Activated B cell treated with CpG ODN at 0.5 μM for 24 hours (primary cell): ENCODE data around the gene PA2G4. TPM values are rescaled to one million over a fixed set of nuclear protein-coding genes. Genes with fewer than 3 reads are reported as not detected.

Experiments
- ATAC-seq: fragments of 200-7000 bp; cut with Tn5 transposase; one replicate; pipeline ENCODE4 v1.10.0; 2021; ENCODE audit warnings: low read depth, mild to moderate bottlenecking, moderate library complexity
- CTCF ChIA-PET: fragments of 350-600 bp; sonication (Branson Sonifier 250); formaldehyde crosslinking; loops from one replicate; lab custom pipeline; 2021; ENCODE audit warnings: antibody characterized with exemption; lab: Charles Lee
- POLR2A ChIA-PET: fragments of 350-600 bp; sonication (Branson Sonifier 250); formaldehyde crosslinking; loops from one replicate; lab custom pipeline; 2021; ENCODE audit warnings: antibody characterized with exemption; lab: Charles Lee
- DNase-seq: peaks from one replicate; pipeline ENCODE4 v3.0.0; 2022
- H3K27ac Mint-ChIP-seq: one replicate; pipeline ENCODE4 v1.8.0; 2020; ENCODE audit warnings: mixed read lengths
- H3K27me3 Mint-ChIP-seq: one replicate; pipeline ENCODE4 v1.8.0; 2021; ENCODE audit warnings: mixed read lengths
- H3K36me3 Mint-ChIP-seq: one replicate; pipeline ENCODE4 v1.8.0; 2021; ENCODE audit warnings: low read depth, mixed read lengths
- H3K4me1 Mint-ChIP-seq: one replicate; pipeline ENCODE4 v1.8.0; 2021; ENCODE audit warnings: mixed read lengths
- H3K4me3 Mint-ChIP-seq: one replicate; pipeline ENCODE4 v1.8.0; 2020; ENCODE audit warnings: mild to moderate bottlenecking, mixed read lengths
- H3K9me3 Mint-ChIP-seq: one replicate; pipeline ENCODE4 v1.8.0; 2020; ENCODE audit warnings: mixed read lengths
- CTCF ChIP-seq: fragments of 200-600 bp; IDR thresholded peaks from one replicate; pipeline ENCODE4 v1.8.0; 2022; ENCODE audit warnings: antibody characterized with exemption, mild to moderate bottlenecking
- intact Hi-C: fragments of 100-400 bp; cut with micrococcal nuclease; formaldehyde crosslinking; loops from one replicate; pipeline ENCODE4 v1.15.1; 2024
- total RNA-seq: library from RNA; stranded (reverse); gene quantifications from 2 replicates; pipeline ENCODE4 v1.2.3, GENCODE V29; 2022

The PA2G4 gene
- total RNA-seq, 1 donor from 2014 or later: 137 TPM

GRCh38 chr12:56146492-56147460, 42.4 kb downstream of the PA2G4 start:
- Mint-ChIP-seq H3K27ac (no peak overlapping the region), H3K4me3 (no peak overlapping the region), H3K36me3 (peaks cover 39% of the 10 kb centered on the region), H3K27me3 (no peaks in the 10 kb centered on the region), H3K9me3 (no peaks in the 10 kb centered on the region), H3K4me1 (peaks cover 30% of the 10 kb centered on the region)
- intact Hi-C loops: no loop called here
- POLR2A ChIA-PET: interaction anchor here (0.6 to 1.7 kb wide), 9 partner anchors 13 to 539 kb away, joined by 4 to 10 read pairs (median 7); partner anchors contain the start of gene ESYT1
- TF ChIP-seq CTCF: no peak
- ATAC-seq (no peak), DNase-seq (no peak)
- CTCF ChIA-PET: no interaction called here

- intact Hi-C loops: no loop called here
- DNase-seq (no peak), ATAC-seq (no peak)
- Mint-ChIP-seq H3K27me3 (no peaks in the 10 kb centered on the region), H3K4me3 (peak overlapping the region; percentile 46), H3K4me1 (peaks cover 36% of the 10 kb centered on the region), H3K36me3 (peaks cover 13% of the 10 kb centered on the region), H3K9me3 (no peaks in the 10 kb centered on the region), H3K27ac (peak overlapping the region; percentile 99)
- ChIA-PET CTCF (interaction anchor here (0.7 to 1.6 kb wide), 3 partner anchors 11 to 373 kb away, joined by 4 read pairs; no protein-coding TSS in a partner anchor), POLR2A (interaction anchor here (0.6 to 3.4 kb wide), 6 partner anchors 9 to 1305 kb away, joined by 3 to 80 read pairs (median 18); partner anchors contain the start of genes ESYT1, INHBE, PA2G4 and RPL41)
- no peak for TF ChIP-seq CTCF
These were observed 46.2 kb downstream of the PA2G4 start for GRCh38 chr12:56150563-56150962.

GRCh38 chr12:56151672-56152131, 47.3 kb downstream of the PA2G4 start:
- intact Hi-C loops: loop anchor here (1.0 kb wide), 5 partner anchors 23 to 209 kb away; partner anchors contain the start of genes ESYT1, NABP2, PA2G4 and STAT2
- CTCF ChIA-PET: interaction anchor here (0.9 to 1.6 kb wide), 4 partner anchors 10 to 38 kb away, joined by 4 to 7 read pairs (median 4); partner anchors contain the start of genes SMARCC2 and ZC3H10
- DNase-seq (peak; percentile 52), ATAC-seq (peak; percentile 64)
- POLR2A ChIA-PET: interaction anchor here (0.6 to 3.4 kb wide), 25 partner anchors 10 to 507 kb away, joined by 3 to 80 read pairs (median 4); partner anchors contain the start of genes DNAJC14, ESYT1, GLS2 and PA2G4
- Mint-ChIP-seq H3K27ac (peak overlapping the region; percentile 99), H3K4me3 (peak overlapping the region; percentile 93), H3K36me3 (peaks cover 14% of the 10 kb centered on the region), H3K9me3 (no peaks in the 10 kb centered on the region), H3K4me1 (peaks cover 37% of the 10 kb centered on the region), H3K27me3 (no peaks in the 10 kb centered on the region)
- peak; percentile 22 for TF ChIP-seq CTCF

- peak; percentile 87 for DNase-seq
- H3K9me3 Mint-ChIP-seq: no peaks in the 10 kb centered on the region
- TF ChIP-seq CTCF: no peak
- peak within 1 kb of the TSS; percentile 93 for H3K4me3 Mint-ChIP-seq
- ChIA-PET CTCF (interaction anchor here (0.9 to 1.3 kb wide), 3 partner anchors 26 to 37 kb away, joined by 4 to 7 read pairs (median 4); partner anchors contain the start of genes SMARCC2 and ZC3H10), POLR2A (interaction anchor here (0.6 to 3.4 kb wide), 22 partner anchors 10 to 506 kb away, joined by 3 to 80 read pairs (median 4); partner anchors contain the start of genes ESYT1, GLS2, PA2G4 and RAB5B)
- peaks cover 38% of the 10 kb centered on the region for H3K4me1 Mint-ChIP-seq
- H3K27me3 Mint-ChIP-seq: no peaks in the 10 kb centered on the region
- peaks cover 15% of the 10 kb centered on the region for H3K36me3 Mint-ChIP-seq
- intact Hi-C loops: loop anchor here (1.0 kb wide), 5 partner anchors 24 to 208 kb away; partner anchors contain the start of genes ESYT1, NABP2, PA2G4 and STAT2
- ATAC-seq: peak; percentile 89
- peak within 1 kb of the TSS; percentile 99 for H3K27ac Mint-ChIP-seq
These were observed 47.9 kb downstream of the PA2G4 start, which contains the start of gene MYL6B for GRCh38 chr12:56152132-56152755. Gene MYL6B (plus strand): TSS chr12:56152587. CDS start chr12:56153919, 1,332 bp downstream.
